GM18519 (cell line): Measurements from ENCODE around the gene DMRTC2.

Experiments
- ATAC-seq: cut with Tn5 transposase; IDR thresholded peaks from one replicate; pipeline ENCODE4 v1.9.1; 2021; ENCODE audit warnings: mild to moderate bottlenecking, moderate library complexity; ENCODE audit not compliant: unreplicated experiment, low FRiP score

Gene DMRTC2

GRCh38 chr19:41845001-41845050 is at the start of gene DMRTC2:
TSS of gene DMRTC2 (plus strand) at chr19:41845042. CDS start at chr19:41847429, 2,387 bp downstream.
- ATAC-seq, result no peak

- no peak for ATAC-seq
Observed at GRCh38 chr19:41796362-41796761, 48.5 kb upstream of the DMRTC2 start, which contains the start of gene CEACAM3. TSS of gene CEACAM3 (plus strand) at chr19:41796587. CDS start at chr19:41796678, 91 bp downstream.

DNA sequence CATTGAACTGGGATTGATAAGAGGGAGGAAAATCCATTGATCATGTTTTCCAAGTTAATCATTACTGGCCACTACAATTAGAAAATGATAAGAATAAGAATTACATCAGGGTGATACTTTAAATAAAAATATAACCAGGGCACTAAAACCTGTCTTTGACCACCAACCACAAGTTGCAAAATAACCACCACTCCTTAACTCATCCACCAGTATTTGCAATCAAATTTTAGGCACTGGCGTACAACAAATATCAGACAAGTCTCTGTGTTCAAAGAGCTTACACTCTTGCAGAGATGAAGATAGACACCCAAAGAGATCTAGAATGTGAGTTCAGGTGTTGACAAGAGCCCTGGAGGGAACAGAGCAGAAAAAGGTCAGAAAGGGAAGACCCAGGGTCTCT is 47.9 kb upstream of the DMRTC2 start:
- ATAC-seq, result no peak

GRCh38 chr19:41799444-41800000 is 45.3 kb upstream of the DMRTC2 start:
- no peak for ATAC-seq

DNA sequence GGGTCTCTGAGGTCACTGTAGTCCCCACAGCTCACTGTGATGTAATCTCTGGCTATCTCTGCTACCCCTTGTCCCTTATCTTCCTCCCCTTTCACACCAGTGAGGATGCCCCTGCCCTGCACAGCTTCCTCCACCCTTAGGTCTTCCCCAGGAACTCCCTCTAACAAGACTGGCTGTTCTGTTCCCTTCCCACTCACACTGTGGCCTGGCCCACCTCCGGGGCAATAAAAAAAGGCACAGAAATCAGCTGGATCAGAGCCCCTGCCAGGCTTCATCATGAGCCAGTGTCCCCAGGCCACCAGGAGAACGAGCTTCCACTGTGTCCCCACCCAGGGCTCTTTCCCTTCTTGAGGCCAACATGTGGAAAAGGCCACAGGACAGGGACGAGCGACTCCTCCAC is 43.8 kb upstream of the DMRTC2 start:
- no peak for ATAC-seq

- no peak for ATAC-seq
Observed at GRCh38 chr19:41801792-41802211, 43.0 kb upstream of the DMRTC2 start.

DNA sequence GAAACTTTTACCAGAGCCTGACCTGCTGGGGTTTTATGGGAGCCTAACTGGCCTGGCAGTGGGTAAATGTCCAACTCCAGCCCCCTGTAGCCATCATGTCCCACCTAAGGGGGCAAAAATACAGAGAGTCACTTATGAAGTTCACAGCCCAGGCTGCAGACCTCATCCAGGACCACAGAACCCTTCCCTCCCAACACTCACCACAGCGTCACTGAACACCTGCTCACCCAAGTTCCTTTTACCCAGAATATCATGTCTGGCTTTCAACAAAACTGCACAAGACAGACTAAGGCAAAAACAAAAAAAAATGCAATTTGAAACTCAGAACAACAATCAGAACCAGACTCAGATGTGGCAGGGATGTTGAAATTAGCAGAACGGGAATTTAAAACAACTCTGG is 42.1 kb upstream of the DMRTC2 start:
- no peak for ATAC-seq

DNA sequence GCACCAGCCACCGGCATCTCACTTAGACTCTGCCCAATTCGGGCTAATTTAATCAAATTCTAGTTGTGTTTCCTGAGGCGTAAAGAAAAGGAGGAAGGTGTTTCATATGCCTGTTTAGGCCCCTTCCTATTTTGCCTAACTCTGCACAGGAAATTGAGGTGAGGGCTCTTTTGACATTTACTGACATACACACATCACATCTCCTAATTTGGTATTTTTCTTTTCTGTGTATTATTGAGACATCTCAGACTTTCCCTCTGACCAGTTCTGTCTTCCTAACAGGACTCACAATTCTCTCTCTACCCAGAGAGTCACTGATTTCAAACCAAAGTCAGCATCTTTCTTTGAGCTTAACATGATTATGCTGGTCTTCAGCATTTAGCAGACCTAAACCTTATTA is 40.5 kb upstream of the DMRTC2 start:
- no peak for ATAC-seq

DNA sequence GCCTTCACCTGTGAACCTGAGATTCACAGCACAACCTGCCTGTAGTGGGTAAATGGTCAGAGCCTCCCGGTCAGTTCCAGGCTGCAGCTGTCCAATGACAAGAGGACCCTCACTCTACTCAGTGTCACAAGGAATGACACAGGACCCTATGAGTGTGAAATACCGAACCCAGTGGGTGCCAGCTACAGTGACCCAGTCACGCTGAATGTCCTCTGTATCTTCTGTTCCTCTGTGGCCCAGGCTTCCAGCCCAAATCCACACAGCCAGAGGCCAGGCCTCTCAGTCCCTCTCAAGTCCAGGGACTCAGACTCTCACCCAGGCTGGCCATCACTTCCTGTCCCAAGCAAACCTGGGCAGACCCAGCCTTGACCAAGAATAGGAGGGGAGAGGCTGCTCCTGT is 37.7 kb upstream of the DMRTC2 start:
- ATAC-seq, result no peak

GRCh38 chr19:41808663-41809566 is 35.9 kb upstream of the DMRTC2 start:
- ATAC-seq, result no peak

DNA sequence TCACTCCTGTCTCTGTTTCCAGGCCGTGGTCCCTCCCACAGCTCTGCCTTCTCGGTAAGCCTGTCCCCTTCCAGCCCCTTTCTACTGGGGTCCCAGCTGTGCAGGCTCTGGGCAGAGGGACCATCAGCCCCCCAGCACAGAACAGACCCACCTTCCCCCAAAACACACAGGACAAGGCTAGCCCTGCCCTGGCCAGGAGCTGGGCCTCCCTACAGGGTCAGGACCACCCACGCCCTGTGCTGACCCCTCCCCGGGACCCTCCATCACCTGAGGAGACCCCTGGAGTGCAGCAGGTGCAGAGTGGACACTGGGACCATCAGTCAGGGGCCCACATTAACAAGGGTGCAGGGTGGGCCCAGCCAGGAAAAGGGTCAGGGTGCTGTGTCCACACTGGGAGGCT is 34.5 kb upstream of the DMRTC2 start:
- no peak for ATAC-seq

GRCh38 chr19:41811036-41811435 is 33.8 kb upstream of the DMRTC2 start:
- ATAC-seq, result no peak

DNA sequence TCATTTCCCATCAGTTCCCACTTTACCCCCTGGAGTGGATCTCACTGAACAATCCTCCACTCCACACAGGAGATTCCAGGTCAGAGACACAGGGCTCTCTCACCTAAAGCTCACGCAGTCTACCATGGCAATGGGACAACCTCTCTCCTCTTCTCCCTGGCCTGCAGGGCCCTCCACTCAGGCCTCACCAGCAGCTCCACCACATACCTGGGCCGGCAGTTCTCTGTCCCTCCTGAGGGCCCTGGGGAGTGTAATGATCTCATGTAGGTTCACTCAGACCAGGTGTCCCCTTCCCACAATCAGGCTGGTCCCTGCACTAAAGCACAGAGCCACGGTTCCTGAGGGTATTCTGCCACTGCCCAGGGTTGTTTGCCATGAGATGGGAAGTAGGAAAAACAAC is 32.9 kb upstream of the DMRTC2 start:
- no peak for ATAC-seq

DNA sequence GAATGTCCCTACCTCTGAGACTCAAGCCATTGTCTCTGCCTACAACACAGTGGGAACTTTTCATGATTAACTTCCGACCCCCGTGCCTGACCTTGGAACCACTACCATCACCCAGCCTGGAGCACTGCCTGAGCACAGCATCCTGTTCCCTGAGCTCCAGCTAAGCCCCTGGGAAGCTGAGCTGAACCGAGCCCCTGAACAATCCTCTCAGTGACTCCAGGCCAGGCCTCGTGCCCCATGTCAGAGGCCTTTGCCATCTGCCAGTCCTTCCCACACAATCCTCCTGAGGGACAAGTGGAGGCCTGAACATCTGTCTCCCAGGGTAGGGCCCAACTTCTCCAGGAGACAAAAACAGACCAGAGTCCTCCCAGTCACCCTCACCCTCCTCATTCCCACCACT is 30.9 kb upstream of the DMRTC2 start:
- no peak for ATAC-seq

DNA sequence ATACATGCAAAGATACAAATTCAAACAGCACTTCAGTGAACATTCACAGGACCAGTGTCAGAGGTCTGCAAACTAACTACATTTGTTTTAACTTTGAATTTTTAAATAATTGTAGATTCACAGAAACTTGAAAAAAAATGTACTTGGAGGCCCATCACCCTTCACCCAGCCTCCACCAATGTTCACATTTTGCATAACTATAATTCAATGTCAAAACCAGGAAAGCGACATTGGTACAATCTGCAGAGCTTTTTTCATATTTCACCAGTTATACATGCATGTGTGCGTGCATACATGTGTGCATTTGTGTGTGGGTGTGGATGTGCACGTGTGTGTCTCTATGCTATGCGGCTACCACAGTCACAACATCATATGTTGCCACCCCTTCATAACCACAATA is 29.5 kb upstream of the DMRTC2 start:
- no peak for ATAC-seq

DNA sequence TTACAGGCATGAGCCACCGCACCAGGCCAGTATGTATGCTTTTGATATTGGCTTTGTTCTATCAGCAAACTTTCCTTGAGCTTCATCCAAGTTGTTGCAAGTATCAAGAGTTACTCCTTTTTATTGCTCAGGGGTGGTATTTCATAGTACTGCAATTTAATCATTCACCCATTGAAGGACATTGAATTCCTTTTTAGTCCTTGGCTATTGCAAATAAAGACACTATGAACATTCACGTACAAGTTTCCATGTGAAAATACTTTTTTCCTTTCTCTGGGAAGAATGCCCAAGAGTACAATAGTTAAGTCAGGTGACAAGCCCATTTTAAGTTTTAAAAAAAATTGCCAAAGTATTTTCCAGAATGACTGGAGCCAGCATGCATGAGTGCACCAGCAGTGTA is 28.1 kb upstream of the DMRTC2 start:
- ATAC-seq, result no peak

DNA sequence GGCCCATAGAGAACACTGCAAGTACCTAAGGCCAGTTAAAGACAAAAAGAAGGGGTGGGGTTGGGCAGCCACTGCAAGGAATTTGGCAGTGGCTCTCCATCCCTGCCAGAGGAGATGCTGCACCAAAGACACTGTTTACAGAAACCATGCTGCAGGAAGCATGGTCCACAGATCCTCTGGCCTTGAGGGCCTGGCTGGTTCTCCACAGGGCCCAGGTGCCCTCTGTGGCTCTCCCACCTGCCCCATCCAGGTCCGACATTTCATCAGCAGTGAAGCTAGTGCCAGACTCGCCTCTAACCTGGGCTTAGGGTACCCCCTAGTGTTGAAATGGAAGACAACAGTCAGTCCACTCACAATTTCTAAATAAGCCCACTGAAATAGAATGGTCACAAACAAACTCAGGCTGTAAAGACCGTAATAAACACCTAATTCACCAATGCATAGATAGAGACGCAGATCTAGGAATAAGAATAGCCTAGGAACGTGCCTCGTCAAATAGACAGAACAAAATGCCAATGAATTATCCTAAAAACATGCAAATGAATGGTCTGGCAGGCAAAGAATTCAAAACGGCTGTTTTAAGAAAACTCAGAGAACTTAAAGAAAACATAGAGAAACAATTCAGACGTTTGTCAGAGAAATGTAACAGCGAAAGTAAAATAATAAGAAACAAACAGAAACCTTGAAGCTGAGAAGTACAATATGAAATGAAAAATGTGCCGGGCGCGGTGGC is 23.7 kb upstream of the DMRTC2 start:
- ATAC-seq, result no peak

DNA sequence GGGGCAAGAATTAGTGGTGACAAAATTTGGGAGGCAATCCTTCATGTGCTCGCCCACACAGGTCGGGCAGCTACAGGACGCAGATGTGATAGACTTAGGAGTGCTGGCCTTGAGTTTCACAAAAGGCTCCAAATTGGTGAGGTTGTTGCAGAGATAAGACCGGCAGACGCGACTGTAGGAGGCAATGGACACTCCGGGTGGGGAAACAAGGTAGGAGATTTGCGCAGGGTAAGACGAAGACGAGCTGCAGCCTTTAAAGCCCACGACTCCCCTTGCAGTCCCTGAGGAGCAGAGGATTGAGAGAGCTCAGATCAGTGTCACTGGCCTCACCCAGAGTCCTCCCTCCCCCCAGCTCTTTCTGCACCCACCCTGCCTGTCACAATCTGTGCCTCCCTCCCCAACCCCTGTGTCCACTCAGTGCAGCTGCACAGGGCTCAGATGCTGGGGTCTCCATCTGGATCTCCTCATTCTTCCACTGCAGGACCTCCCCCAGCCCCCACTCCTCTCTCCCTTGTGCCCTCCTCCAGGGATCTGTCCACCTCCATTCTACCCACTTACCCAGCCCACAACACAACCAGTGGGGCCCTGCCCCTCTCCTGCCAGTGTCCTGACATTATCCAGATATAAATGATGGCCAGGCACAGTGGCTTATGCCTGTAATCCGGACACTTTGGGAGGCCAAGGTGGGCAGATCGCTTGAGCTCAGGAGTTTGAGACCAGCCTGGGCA is 6.7 kb upstream of the DMRTC2 start:
- ATAC-seq, result no peak

DNA sequence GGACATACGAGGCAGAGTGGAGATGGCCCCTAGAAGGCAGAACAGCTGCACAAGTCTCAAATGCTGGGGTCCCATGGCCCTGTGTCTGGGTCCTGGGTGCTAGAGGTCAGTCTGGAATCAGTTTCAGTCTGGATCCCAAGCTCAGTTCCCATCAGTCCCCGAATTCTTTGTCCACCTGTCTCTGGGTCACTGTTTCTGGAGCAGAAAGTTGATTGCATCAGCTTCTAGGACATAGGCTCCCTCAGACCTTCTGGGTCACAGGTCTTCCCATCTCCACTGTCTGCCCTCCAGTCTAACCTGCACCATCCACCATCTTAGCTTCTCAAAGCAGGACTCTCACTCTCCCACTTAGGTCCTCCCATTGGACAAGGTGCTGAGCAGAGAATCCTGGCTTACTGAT is 5.6 kb upstream of the DMRTC2 start:
- ATAC-seq, result no peak

GRCh38 chr19:41843371-41843770 is 1.5 kb upstream of the DMRTC2 start:
- ATAC-seq, result no peak

GRCh38 chr19:41844601-41845000 is 241 bp upstream of the DMRTC2 start, which contains the start of gene LYPD4:
TSS of gene LYPD4 (minus strand) at chr19:41844683. CDS start at chr19:41839285, 5,398 bp downstream.
- no peak for ATAC-seq
